Activated CD8-positive, alpha-beta memory T cell treated with anti-CD3 and anti-CD28 coated beads, Interleukin-2, amount 50 U/mL, for 24 hours (primary cell): Measurements from ENCODE around the gene BCLAF3.

ENCODE experiments used
- DNase-seq: peaks from one replicate; pipeline ENCODE4 v3.0.0-alpha.2; 2020; ENCODE audit errors: extremely low read depth

The BCLAF3 gene

DNA sequence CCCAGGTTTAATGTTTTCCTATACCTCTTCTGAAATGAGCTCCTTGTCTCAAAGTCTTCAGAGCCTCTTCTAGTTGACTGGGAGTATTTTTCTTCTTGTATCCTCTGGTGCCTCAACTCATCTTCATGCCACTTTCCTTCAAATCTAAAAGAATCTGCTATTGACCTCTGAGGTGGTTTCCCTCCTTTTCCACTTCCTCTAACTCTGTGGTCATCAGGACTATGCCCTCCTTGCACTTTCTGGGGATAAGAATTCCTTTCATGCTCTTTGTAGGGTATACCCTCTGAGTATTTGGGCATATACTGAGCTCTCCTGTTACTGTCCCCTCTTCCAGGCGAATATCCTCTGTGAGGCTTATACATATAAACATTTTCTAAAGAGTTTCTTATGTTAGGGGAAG lies 24.8 kb downstream of the BCLAF3 start:
- DNase-seq, result no peak

DNA sequence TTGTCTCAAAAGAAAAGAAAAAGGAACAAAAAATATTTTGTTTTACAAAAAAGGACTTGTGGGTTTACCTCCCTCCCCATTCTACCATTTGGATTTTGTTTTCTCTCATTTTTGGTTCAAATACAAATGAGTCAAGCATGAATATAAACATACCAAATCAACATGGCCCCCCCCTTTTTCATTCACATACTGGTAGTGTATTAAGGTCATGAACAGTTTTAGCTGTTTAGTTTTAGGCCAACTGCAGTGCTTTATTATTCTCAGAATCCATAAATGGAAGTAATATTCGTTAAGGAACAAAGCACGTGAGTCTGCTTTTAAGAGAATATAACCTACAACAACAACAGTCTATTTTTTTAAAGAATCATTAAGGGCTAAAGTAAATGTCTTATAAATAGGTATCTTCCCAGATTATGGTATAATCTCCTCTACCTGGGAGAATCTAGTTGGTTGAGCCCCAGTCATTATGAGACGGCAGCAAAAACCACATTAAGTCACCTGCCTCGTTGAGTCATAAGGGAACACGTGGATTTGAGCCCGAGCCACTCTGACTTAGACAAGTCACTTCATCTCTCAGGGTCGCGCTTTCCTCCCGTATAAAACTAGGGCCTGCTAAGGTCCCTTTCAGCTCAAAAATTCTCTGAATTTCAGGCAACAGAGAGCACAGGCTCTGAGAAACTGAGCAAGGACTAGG lies 26.7 kb downstream of the BCLAF3 start:
- DNase-seq, result no peak

DNA sequence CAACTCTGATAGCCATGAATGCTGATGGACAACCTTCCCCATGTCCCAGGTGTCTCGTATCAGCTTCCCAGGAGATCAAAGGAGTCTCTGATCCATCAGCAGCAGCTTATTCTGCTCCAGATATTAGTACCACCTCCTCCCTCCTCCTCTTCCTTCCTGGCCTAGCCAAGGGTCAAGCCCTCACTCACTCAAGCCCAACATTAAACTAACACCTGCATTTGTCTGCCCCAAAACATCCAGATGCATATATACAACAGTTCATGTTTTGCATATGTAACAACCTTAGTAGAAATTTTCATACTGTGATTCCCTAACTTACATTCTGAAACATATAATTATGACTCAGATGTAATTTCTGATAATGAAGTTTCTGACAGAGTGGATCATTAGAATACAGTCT lies 29.9 kb downstream of the BCLAF3 start:
- DNase-seq, result no peak

DNA sequence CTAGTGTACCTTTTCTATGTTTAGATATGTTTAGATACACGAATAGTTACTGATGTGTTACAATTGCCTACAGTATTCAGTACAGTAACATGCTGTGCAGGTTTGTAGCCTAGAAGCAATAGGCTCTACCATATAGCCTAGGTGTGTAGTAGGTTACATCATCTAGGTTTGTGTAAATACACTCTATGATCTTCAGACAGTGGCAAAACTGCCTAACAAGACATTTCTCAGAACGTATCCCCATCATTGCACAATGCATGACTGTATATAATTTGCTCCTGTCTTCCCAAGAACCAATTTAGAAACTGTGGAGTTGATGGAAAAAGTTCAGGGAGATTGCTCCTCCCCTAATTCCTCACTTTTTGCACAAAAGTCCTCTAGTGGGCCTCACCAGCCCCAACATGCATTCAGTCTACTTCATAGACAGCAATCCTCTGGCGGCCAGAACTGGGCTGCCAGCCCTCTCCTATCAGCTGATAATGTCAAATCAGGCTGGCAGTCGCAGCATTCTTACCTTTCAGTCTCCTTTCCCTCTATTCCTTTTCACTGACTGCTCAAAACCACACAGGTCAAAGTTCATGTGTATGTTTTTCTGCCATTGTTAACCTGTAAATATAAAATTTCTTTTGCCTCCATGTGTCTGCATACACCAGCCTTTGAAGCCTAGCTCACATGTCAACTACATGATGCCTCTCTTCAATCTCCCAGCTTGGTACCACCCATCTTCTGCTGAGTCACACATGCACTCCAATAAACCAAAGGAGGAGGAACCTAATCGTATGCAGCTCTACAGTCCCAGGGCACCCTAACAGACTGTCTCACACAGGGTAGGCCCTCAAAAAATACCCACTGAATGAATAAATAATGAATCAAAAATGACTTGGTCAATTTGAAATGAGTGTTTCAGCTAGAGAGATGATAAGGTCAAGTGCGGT lies 32.0 kb downstream of the BCLAF3 start:
- DNase-seq, result no peak

DNA sequence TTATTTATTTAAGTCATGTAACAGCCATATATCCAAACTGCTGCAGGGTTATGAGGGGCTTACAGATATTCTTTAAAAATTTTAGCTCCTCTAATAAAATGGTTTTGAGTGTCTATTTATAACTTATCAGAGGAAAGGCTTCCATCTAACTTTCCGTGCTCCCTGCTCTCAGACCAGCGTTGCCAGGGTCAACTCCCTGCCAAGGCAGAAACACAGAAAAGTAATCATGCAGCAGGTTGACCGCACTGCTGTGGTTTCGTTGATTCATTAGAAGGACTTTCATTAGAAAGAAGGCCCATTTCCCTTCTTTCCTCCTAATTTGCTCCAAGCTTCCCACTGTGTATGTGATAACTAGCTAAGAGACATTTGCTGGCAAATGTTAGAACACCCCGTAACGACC lies 33.9 kb downstream of the BCLAF3 start:
- DNase-seq, result no peak

DNA sequence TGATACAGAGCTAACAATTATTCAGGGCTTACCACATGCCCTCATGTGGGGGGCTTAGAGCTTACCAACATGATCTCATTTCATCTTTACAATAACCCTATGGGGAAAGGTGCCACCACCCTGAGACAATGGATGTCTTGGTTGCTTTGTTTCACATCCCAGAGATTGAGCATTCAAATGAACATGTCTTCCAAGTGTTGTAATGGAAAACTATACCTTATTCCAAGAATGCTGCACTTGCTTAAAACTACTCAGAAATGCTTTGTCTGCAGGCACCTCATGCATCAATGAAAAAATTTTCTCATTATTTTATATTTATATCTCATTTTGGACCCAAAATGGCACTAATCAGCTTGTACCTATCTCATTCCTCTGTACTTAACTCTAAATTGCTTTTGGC lies 34.6 kb downstream of the BCLAF3 start:
- no peak for DNase-seq

DNA sequence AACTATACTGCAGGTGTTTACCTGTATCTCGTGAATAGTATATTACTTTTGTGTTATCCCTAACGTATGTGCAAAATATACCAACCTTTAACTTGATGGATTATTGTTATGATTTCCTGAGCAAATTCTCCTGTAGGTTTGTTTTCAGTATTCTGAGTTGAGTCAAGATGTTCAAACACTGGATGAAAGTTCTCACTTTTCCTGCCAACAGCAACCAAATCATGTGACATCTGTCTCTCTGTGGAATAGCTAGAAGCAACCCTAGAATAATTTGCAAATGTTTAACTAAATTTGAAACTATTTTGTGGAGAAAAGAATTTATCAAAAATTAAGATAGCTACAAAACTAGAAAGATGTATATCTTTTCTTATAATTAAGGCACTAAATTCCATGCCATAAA lies 35.6 kb downstream of the BCLAF3 start:
- no peak for DNase-seq

DNA sequence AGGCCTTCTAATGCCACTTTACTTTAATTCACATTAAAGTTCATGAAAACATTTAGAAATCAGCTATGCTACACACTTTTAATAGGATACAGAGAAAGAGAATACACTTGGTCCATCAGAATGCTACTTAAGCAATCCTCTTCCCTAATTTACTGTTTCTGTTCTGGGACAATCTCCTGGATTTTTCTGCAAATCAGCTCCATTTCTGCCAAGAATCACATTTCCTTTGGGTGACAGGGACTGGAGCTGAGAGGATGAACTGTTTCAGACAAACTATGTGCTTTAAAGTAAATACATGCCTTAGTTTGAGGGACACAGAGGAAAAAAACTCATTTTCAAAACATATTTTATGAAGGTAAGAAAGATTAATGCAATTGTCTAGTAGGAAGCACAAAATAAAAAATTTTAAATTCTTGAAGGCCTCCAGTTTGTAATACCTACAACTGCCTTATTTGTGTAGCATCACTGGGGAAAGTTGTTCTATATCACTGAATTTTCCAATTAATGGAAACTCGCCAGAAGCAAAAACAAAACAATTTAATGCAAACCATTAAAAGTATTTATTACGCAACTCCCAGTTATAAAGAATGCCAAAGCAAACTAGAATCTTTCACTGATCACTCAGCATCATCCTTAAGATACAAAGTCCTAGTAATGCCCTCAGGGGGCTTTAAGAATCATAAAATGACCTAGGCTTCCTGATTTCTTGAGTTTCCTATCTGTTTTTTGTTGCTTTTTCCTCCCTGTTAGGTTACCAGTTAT lies 36.3 kb downstream of the BCLAF3 start:
- no peak for DNase-seq

DNA sequence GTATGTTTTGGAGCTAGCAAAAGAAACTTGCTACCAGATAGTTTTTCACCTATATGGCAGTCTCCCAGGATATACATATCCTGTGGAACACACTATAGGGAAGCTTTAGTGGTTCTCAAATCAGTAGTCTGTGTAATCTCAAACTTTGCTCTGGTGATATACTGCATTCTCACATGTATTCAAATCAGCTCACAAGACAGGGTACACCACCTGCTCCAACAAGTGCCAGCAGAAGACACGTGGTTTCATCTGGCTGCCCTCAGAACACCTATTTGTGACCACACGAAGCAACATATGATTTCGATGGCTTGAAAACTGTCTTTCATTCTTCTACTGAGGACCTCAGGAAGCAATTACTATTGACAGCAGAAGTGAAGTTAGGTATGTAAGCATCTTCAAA lies 37.7 kb downstream of the BCLAF3 start:
- no peak for DNase-seq

DNA sequence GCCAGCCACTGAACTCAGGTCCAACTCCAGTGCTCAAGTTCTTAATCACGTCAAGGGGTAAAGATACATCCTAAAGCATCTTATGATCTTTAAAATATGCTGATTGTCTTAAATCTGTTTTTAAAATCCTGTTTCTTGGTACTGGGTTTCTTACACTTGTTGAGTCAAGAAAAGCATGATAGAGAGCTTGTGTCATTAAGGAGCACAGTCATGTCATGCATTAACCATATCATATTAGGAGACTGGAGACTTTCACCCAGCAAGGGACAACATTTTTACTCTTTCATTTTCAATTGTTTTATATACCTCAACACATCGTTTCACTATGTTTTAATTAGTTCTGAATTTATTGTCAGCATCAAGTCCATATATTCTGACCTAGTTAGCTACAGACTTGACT lies 41.5 kb downstream of the BCLAF3 start:
- no peak for DNase-seq

DNA sequence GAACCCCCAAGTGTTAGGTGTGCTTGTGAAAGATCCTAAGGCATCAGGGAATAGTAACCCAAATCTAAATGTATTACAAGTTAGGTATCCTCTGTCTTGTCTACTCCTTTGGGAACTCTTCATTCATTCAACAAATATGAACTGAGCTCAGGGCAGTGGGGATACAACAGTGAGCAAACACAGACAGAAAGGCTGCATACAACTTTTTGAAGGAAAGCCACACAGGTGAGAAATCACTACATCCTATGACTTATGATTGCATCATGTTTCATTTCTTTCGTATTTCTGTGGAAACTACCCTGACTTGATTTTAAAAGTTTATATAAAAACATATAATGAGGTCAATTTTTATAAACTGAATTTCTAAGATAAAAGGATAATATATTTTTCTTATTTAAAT lies 43.2 kb downstream of the BCLAF3 start:
- no peak for DNase-seq
